A549 (cell line): ENCODE data around the gene NKD1. TPM values are rescaled to one million over a fixed set of nuclear protein-coding genes. Genes with fewer than 3 reads are reported as not detected.

ENCODE experiments used
- ATAC-seq, 2 experiments: fragments of 200-7000 bp in 1 of 2; fragments of >200 bp in 1 of 2; cut with Nextera tagmentation in 1 of 2; cut with Tn5 transposase in 1 of 2; 3 replicates each; pipeline versions ENCODE4 v1.8.0 to v1.9.1; 2018 to 2020; ENCODE audit warnings: mild to moderate bottlenecking in 1 of 2, moderate library complexity in 1 of 2
- CTCF ChIA-PET: fragments of 300-600 bp; sonication (Branson Sonifier 250); formaldehyde crosslinking; extraction: SDS; loops from one replicate; lab custom pipeline; 2021; ENCODE audit warnings: antibody characterized with exemption, inconsistent platforms; lab: Yijun Ruan, JAX
- POLR2A ChIA-PET: fragments of 350-600 bp; formaldehyde crosslinking; extraction: SDS; loops from one replicate; lab custom pipeline; 2021; ENCODE audit warnings: antibody characterized with exemption, inconsistent platforms; lab: Yijun Ruan, JAX
- DNase-seq, 2 experiments: peaks; one replicate each; pipeline versions ENCODE4 v3.0.0 to v3.0.0-alpha.2; 2011 to 2016; ENCODE audit warnings: low read depth in 1 of 2, low spot score in 1 of 2
- FAIRE-seq: peaks from 2 replicates; lab custom pipeline; 2011; peaks lifted over from hg19 to GRCh38; lab: Jason Lieb, UNC
- H3K27ac ChIP-seq, 2 experiments: fragments of >200 bp; sonication (Bioruptor Twin); formaldehyde crosslinking; 3 replicates each; pipeline ENCODE4 v1.5.1; 2016 to 2017
- H3K4me1 ChIP-seq: fragments of >200 bp; sonication (Bioruptor Twin); formaldehyde crosslinking; 3 replicates; pipeline ENCODE4 v1.6.1; 2016
- H3K4me2 ChIP-seq: fragments of >200 bp; sonication (Bioruptor Twin); formaldehyde crosslinking; 3 replicates; pipeline ENCODE4 v1.6.1; 2016
- H3K4me3 ChIP-seq: fragments of >200 bp; sonication (Bioruptor Twin); formaldehyde crosslinking; 3 replicates; pipeline ENCODE4 v1.5.1; 2016
- H3K9me3 ChIP-seq: fragments of >200 bp; sonication (Bioruptor Twin); formaldehyde crosslinking; 3 replicates; pipeline ENCODE4 v1.6.1; 2016
- BCL3 ChIP-seq: fragments of >200 bp; sonication (Bioruptor Twin); formaldehyde crosslinking; IDR thresholded peaks from 3 replicates; pipeline ENCODE4 v1.6.1; 2016
- BHLHE40 ChIP-seq: IDR thresholded peaks from 2 replicates; pipeline ENCODE4 v1.6.1; 2012; ENCODE audit warnings: low read depth, low read length, inconsistent platforms
- CTCF ChIP-seq: fragments of >200 bp; sonication (Bioruptor Twin); formaldehyde crosslinking; IDR thresholded peaks from 3 replicates; pipeline ENCODE4 v1.5.1; 2016
- ELK1 ChIP-seq: fragments of 150-350 bp; IDR thresholded peaks from 2 replicates; pipeline ENCODE4 v1.6.1; 2014; ENCODE audit warnings: low read depth, mild to moderate bottlenecking, low read length
- ESRRA ChIP-seq: fragments of 150-350 bp; IDR thresholded peaks from 2 replicates; pipeline ENCODE4 v1.6.1; 2014; ENCODE audit warnings: mild to moderate bottlenecking, low read length, borderline replicate concordance
- GATA3 ChIP-seq: IDR thresholded peaks from 2 replicates; pipeline ENCODE4 v1.6.1; 2012; ENCODE audit warnings: borderline replicate concordance
- HOXB13 ChIP-seq: fragments of 250-450 bp; sonication (Bioruptor Pico); IDR thresholded peaks from 2 replicates; pipeline ENCODE4 v1.5.0; 2020; ENCODE audit warnings: low read depth, mild to moderate bottlenecking, moderate library complexity
- HOXB5 ChIP-seq: fragments of 250-450 bp; sonication (Bioruptor Pico); IDR thresholded peaks from 2 replicates; pipeline ENCODE4 v1.5.0; 2020; ENCODE audit warnings: mild to moderate bottlenecking, moderate library complexity
- PHF8 ChIP-seq: fragments of 200-600 bp; sonication (generic); IDR thresholded peaks from 2 replicates; pipeline ENCODE4 v1.6.1; 2016; ENCODE audit warnings: low read depth, mild to moderate bottlenecking, antibody characterized with exemption, moderate library complexity, borderline replicate concordance
- POLR2A ChIP-seq: IDR thresholded peaks from 2 replicates; pipeline ENCODE4 v1.6.1; 2012; ENCODE audit warnings: mild to moderate bottlenecking, low read length
- POLR2AphosphoS2 ChIP-seq: conservative IDR thresholded peaks from 2 replicates; pipeline ENCODE4 v1.6.1; 2012; ENCODE audit warnings: low read length, improper control_type of control experiment, inconsistent platforms
- RARB ChIP-seq: fragments of 250-450 bp; sonication (Bioruptor Pico); IDR thresholded peaks from 2 replicates; pipeline ENCODE4 v1.8.0; 2021; ENCODE audit warnings: mild to moderate bottlenecking, moderate library complexity
- RCOR1 ChIP-seq: fragments of 150-350 bp; IDR thresholded peaks from 2 replicates; pipeline ENCODE4 v1.6.1; 2014; ENCODE audit warnings: antibody characterized with exemption, low read length, low read depth
- RFX5 ChIP-seq: fragments of 450-650 bp; IDR thresholded peaks from 2 replicates; pipeline ENCODE4 v1.7.1; 2014; ENCODE audit warnings: antibody characterized with exemption, mild to moderate bottlenecking, moderate library complexity
- SMC3 ChIP-seq: fragments of >200 bp; sonication (Bioruptor Twin); formaldehyde crosslinking; IDR thresholded peaks from 3 replicates; pipeline ENCODE4 v1.6.1; 2018; ENCODE audit warnings: inconsistent platforms
- SREBF2 ChIP-seq: fragments of 450-650 bp; IDR thresholded peaks from 2 replicates; pipeline ENCODE4 v1.6.1; 2014; ENCODE audit warnings: mild to moderate bottlenecking, moderate library complexity
- ZC3H11A ChIP-seq: fragments of 450-650 bp; IDR thresholded peaks from 2 replicates; pipeline ENCODE4 v1.6.1; 2014; ENCODE audit warnings: antibody characterized with exemption, mild to moderate bottlenecking
- WGBS: methylation state at CpG from one replicate; pipeline ENCODE4 v1.1.6; 2017; ENCODE audit errors: missing lambda C conversion rate; 5-methylcytosine and 5-hydroxymethylcytosine counted together
- polyA plus RNA-seq, 4 experiments: library from polyadenylated mRNA; depleted of rRNA in 3 of 4; stranded (reverse); fragments of >200 nt; fragmentation: RNase III in 1 of 4; extraction: RNeasy Plus Mini Kit Qiagen cat#74134 plus additional on column Dnase treatment in 1 of 4; gene quantifications; 2 replicates in 3 of 4; 3 replicates in 1 of 4; pipeline ENCODE4 v1.2.3, GENCODE V29; 2011 to 2017
- TF ChIP-seq, protein P1 (sequence below): fragments of 250-450 bp; sonication (Bioruptor Pico); IDR thresholded peaks from 2 replicates; pipeline ENCODE4 v1.5.0; 2020; ENCODE audit warnings: low read depth, mild to moderate bottlenecking, moderate library complexity
- TF ChIP-seq, protein P2 (sequence below): fragments of 250-450 bp; sonication (Bioruptor Pico); IDR thresholded peaks from 2 replicates; pipeline ENCODE4 v1.5.0; 2021; ENCODE audit warnings: mild to moderate bottlenecking, moderate library complexity, borderline replicate concordance

NKD1 gene
- polyA plus RNA-seq, 2 of the 4 experiments (the other 2 are of a cell fraction): 0.10 to 0.19 TPM

DNA sequence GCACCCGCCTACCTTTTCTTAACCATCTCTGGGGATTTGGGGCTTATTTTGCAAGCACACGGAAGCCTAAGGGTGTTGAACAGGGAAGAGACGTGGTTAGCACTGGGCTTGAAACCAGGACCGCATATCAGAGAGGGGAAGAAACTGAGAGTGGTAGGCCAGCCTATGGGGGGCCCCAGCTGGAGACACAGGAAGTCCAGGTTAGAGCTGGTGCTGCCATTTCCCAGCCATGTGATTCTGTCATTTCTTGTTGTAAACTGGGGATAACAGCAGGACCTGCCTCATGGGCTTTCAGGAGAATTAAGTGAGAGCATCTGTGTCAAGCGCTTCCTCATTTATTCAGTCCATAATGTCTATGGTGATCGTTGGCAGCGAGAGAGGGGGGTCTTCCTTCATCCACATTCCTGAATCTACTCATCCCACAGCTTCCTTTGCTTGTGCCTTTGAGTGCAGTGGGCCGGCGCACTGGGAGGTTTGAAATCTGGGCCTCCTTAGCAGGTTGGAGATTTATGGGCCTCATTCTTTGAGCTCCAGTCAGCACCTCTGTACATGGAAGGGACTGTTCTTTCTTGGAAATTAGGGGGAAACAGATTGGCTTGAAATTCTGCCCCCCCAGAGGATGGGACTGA lies 20.1 kb downstream of the NKD1 start:
- FAIRE-seq (no peak), ATAC-seq (no peak)
- CTCF ChIA-PET: no interaction called here

More for the DNA sequence above, 20.1 kb downstream of the NKD1 start:
- H3K4me1 ChIP-seq: no peaks in the 10 kb centered on the region
- DNase-seq: no peak
- POLR2A ChIA-PET: no interaction called here
- no peak overlapping the region for H3K4me2 ChIP-seq
- 66% methylated on average over 9 of the region's 9 CpGs for WGBS
- TF ChIP-seq RCOR1: no peak
- TF ChIP-seq GATA3: no peak
- no peak for TF ChIP-seq SMC3
- TF ChIP-seq, protein P1, sequence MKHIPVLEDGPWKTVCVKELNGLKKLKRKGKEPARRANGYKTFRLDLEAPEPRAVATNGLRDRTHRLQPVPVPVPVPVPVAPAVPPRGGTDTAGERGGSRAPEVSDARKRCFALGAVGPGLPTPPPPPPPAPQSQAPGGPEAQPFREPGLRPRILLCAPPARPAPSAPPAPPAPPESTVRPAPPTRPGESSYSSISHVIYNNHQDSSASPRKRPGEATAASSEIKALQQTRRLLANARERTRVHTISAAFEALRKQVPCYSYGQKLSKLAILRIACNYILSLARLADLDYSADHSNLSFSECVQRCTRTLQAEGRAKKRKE (CRISPR knock-in tag): no peak
- TF ChIP-seq POLR2AphosphoS2: no peak
- TF ChIP-seq ELK1: no peak
- TF ChIP-seq HOXB13 (CRISPR knock-in tag): no peak
- no peak for TF ChIP-seq BCL3
- TF ChIP-seq RFX5: no peak
- no peak for TF ChIP-seq SREBF2
- no peak for TF ChIP-seq ZC3H11A
- TF ChIP-seq BHLHE40: no peak
- TF ChIP-seq ESRRA: no peak
- no peak for TF ChIP-seq PHF8
- no peak for TF ChIP-seq HOXB5 (CRISPR knock-in tag)
- TF ChIP-seq, protein P2, sequence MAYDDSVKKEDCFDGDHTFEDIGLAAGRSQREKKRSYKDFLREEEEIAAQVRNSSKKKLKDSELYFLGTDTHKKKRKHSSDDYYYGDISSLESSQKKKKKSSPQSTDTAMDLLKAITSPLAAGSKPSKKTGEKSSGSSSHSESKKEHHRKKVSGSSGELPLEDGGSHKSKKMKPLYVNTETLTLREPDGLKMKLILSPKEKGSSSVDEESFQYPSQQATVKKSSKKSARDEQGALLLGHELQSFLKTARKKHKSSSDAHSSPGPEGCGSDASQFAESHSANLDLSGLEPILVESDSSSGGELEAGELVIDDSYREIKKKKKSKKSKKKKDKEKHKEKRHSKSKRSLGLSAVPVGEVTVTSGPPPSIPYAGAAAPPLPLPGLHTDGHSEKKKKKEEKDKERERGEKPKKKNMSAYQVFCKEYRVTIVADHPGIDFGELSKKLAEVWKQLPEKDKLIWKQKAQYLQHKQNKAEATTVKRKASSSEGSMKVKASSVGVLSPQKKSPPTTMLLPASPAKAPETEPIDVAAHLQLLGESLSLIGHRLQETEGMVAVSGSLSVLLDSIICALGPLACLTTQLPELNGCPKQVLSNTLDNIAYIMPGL (CRISPR knock-in tag): no peak
- no peak for TF ChIP-seq RARB
- TF ChIP-seq POLR2A: no peak
- TF ChIP-seq CTCF: no peak
- H3K4me3 ChIP-seq: no peak overlapping the region
- H3K9me3 ChIP-seq: no peaks in the 10 kb centered on the region
- no peak overlapping the region for H3K27ac ChIP-seq
